SKM-1 treated with dmso at 0.1 percent for 144 hours (cell line): ENCODE data around the gene ZNF48.

Source experiments
- DNase-seq: peaks from one replicate; lab custom pipeline; 2025; ENCODE audit not compliant: unreplicated experiment; lab: John Stamatoyannopoulos, UW

The ZNF48 gene

DNA sequence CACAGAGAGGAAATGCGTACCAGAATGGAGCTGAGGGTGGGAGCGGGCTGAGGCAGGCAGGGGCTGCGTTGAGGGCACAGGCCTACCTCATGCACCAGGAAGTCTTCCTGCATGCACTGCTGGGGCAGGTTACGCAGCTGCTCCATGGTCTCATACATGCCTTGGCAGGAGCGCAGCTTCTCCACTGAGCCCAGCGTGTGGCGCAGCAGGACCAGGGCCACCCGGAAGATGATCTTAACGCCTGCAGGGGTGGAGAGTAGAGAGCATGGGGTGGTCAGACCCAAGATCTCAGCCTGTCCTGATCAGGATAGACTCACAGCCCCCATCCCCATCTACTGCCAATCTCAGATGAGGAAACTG, 36.7 kb upstream of the ZNF48 start:
- no peak for DNase-seq

DNA sequence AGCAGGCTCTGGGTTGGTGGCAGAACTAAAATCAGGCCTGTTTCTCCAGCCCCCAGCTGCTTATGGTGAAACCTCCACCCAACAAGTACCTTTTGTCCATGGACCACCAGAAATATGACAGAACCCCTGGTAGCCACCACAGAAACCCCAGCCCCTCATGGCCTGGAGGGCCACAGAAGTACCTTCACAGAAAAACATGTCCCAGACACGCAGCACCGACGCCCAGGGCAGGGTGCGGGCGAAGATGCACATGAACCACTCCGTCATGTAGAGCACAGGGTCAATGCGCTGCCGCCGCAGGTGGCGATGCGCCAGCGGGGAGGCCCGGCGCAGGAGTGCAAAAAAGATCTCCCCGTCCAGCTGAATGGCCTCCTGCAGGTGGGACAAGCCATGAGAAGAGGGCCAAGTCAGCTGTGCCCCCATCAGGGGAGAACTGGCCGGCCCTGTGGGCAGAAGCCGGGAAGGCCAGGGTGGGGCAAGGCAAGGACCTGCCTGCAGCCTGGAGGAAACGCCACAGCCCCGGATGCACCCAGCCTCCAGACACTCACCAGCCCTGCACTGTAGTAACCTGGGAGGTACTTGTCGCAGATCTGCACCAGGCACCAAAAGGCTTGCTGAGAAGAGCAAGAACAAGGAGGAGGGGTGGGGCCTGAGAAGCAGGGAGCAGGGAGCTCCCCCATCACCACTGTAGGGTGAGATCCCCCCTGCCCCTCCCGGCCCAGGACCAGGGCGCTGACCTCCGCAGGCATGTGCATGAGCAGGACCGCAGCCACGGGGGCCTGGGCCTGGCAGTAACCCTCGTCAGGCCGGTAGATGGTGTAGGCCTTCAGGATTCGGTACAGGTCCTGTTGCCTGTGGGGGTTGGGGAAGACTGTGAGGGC, 36.0 kb upstream of the ZNF48 start:
- no peak for DNase-seq

GRCh38 chr16:30359871-30360170, 35.4 kb upstream of the ZNF48 start:
- DNase-seq, result no peak

DNA sequence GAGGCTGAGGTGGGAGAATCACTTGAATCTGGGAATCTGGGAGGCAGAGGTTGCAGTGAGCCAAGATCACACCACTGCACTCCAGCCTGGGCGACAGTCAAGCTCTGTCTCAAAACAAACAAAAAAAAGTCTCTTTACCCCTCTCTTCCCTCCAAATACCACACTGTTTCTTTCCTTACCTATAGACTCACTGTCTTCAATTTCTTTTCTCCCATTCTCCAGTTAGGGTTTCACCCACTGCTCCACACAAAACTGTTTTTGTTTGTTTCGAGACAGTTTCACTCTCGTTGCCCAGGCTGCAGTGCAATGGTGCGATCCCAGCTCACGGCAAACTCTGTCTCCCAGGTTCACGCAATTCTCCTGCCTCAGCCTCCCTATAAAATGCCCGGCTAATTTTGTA, 34.0 kb upstream of the ZNF48 start:
- DNase-seq, result no peak

DNA sequence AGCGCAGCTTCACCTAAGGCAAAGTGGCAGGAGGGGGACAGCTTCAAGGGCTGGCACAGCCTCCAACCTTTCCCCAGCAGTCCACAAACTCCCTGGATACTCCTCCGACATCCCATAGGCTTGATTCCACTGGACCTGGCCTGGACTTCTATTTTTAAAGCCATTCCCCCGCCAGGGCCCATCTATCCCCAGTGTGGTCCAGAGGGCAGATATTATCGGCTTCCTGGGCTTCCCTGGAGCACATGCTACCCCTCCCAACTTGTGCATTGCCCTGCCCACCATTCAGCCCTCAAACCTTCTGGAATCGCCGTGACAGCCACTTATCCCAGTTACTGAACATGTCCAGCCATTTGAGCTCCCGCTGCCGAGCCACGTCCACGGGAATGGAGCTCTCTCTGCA, 30.0 kb upstream of the ZNF48 start:
- DNase-seq, result no peak

DNA sequence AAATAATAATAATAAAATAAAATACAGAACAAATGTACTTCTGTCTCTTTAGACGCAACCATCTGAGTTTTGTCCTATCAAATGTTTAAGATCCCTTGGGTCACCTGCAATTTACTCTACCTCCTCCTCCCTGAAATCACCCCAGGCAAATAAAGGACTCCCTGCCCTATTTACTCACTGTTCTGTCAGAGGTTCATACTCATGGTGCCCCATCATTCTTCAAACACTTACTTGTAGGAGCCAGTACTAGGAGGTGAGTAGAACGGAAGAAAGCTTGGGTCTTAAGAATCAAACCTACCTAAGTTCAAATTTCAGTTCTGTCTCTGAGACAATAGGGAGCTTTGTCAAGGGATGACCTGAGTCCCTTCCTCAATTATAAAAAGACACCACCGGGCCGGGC, 28.7 kb upstream of the ZNF48 start:
- DNase-seq, result no peak

DNA sequence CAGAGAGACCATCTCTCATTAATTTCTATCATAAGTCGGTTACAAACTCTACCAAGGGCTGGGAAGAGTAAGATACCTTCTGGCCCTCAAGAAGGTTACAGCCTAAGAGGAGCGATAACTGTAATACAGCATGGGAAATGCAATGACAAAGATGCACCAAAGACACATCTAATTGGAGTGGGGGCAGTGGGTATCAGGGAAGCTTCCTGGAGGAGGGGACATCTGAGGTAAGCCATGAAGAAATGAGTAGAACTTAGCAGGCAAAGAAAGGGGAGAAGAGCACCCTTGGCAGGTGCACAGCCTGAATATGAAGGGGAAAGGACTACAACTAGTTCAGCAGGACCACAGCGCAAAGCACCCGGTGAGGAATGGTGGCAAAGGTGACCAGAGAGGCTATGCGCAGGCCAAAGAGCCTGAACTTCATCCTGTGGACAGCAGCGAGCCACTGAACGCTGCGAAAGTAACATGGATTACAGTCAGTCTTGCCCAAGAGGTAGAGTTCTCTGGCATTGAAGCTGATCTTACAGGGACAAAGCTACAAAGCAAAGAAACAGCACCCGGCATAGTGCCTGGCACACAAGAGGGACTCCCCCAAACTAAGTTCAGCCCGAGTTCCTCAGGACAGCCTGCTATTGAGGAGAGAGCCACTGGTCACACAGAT, 27.7 kb upstream of the ZNF48 start:
- DNase-seq, result no peak

GRCh38 chr16:30368122-30368791, 27.0 kb upstream of the ZNF48 start:
- DNase-seq, result peak; percentile 66

- DNase-seq, result no peak
Measured at GRCh38 chr16:30368792-30369090, 26.5 kb upstream of the ZNF48 start.

- no peak for DNase-seq
Measured at GRCh38 chr16:30369091-30369937, 25.9 kb upstream of the ZNF48 start.

DNA sequence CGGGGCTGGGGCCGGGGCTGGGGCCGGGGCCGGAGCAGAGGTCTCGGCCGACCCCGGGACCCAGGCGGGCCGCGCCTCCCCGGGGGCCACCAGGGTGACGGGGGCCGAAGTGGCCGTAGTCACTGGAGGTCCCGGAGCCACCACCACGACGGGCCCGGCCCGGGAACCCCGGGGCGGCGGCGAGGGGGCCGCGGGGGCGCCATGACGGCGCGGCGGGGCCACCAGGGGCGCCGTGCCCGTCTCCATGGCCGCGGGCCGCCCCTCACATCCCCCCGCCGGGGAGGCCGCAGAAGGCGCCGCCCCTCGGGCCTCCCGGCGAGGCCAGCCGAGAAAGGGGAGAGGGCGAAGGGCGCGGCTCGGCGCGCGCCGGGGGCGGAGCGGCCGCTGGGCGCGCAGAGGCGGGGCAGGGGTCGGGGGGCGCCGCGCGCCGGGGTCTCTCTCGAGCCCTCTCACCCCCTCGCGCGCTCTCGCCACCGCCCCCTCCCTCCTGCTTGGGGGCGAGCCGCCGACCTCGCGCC, 25.2 kb upstream of the ZNF48 start:
- DNase-seq, result no peak

DNA sequence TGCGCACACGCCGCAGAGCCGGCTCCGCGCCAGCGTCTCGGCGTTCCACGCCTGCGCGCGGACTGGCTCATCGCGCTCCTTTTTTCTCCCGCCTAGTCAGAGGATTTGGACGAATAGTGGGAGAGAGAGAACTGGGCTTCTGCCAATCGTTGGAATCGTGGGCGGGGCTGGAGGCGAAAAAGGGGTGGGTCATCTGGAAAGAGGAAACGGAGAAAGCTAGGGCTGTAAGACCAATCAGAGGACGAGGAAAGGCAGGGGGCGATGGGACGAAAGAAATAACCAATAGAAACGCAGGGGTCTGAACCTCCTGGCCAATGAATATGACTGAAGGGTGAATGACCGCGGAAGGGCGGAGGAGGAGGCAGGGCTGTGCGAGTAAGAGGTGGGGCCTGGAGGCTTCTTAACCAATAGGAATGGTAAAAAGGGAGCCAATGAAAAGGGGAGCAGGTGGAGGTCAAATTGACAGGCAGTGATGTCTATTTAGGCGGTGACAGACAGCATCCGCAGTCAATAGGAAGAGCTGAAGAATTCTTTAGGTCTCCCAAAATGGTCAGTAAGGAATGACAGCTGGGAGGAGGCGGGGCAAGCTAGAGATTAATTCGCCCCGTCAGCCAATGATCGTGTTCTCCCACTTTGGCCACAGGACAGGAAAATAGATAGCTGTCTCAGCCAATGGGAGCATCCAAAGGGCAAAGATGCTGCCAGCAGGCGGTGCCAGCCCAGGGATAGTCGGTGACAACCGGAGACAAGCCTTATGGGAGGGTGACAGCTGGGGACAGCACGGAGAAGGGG, 24.6 kb upstream of the ZNF48 start, which contains the start of gene TBC1D10B:
TSS of gene TBC1D10B (minus strand) at position 39 of the 792 bp plus-strand sequence. CDS start 311 bp downstream, outside the sequence.
- peak; percentile 100 for DNase-seq

GRCh38 chr16:30371248-30371816, 23.9 kb upstream of the ZNF48 start:
- DNase-seq, result no peak

DNA sequence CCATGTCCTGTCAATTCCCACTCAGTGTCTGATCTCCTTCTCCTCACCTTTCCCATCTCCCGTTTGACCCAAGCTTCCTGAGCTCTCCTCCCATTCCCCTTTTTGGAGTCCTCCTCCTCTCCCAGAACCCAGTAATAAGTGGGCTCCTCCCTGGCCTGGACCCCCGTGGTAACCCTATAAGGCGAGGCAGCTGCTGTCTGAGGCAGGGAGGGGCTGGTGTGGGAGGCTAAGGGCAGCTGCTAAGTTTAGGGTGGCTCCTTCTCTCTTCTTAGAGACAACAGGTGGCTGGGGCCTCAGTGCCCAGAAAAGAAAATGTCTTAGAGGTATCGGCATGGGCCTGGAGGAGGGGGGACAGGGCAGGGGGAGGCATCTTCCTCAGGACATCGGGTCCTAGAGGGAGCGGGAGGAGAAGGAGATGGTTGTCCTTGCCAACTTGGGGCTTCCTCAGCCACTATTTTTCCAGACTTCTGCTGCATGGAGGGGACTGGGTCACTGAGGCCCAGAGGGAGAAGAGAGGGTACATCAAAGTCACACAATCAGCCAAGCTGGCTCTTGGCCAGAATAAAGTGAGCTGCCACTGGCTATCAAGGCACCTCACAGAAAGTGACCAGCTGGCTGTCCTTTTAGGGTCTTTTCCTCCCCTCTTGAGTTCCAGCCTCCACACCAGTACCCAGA, 23.0 kb upstream of the ZNF48 start:
- DNase-seq, result no peak

- no peak for DNase-seq
Measured at GRCh38 chr16:30372725-30373124, 22.5 kb upstream of the ZNF48 start.

- no peak for DNase-seq
Measured at GRCh38 chr16:30374538-30374937, 20.7 kb upstream of the ZNF48 start, which contains the start of gene MYL11. TSS of gene MYL11 (plus strand) at chr16:30374802. CDS start at chr16:30374858, 56 bp downstream.

GRCh38 chr16:30375864-30376263, 19.4 kb upstream of the ZNF48 start:
- no peak for DNase-seq

DNA sequence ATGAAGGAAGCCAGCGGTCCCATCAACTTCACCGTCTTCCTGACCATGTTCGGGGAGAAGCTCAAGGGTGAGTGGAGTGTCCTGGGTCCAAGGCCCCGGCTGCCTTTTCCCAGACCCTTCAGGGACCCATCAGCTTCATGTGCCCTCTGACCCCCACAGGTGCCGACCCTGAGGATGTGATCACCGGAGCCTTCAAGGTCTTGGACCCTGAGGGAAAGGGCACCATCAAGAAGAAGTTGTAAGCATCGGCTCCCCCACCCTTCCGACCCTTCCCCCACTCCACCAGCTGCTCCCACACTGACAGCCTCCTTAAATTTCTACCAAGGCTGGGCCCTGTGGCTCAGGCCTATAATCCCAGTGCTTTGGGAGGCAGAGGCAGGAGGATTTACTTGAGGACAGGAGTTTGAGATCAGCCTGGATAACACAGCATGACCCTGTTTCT, 18.7 kb upstream of the ZNF48 start:
- no peak for DNase-seq
